Measurements from ENCODE around the gene LOXL4. TPM values are rescaled to one million over a fixed set of nuclear protein-coding genes. Genes with fewer than 3 reads are reported as not detected.
"Not testable (repeated sequence)": the region's sequence is repeated elsewhere in the genome, so short reads cannot be mapped to it uniquely, and the experiment has no call there.

LOXL4 gene
- polyA plus RNA-seq, 1 donor from 2014 or later, result 0.08 TPM

DNA sequence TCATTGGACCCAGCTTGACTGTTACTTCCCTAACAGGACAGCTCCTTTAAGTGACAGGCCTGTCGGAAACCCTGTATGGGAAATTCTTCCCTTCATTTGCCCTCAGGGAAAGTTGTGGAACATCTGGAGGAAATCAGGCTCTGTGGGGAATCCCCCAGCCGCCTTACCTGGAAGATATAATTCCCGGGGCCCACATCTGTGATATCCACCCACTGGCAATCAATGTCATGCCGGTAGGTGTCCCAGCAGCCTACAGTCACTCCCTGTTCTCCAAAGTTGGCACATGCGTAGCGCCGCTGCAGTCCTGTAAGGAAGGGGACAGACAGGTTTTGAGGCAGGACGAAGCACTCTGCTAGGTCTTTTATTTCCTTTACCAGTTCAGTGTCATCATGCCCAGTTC, 16.6 kb downstream of the LOXL4 start:
- no peaks in the 10 kb centered on the region for H3K4me1 Mint-ChIP-seq
- H3K27ac Mint-ChIP-seq, result no peak overlapping the region

GRCh38 chr10:98249134-98249533, 18.9 kb downstream of the LOXL4 start:
- Mint-ChIP-seq H3K36me3 (peaks cover 16% of the 10 kb centered on the region), H3K9me3 (no peaks in the 10 kb centered on the region), H3K27ac (no peak overlapping the region)

More for the DNA sequence above, 16.6 kb downstream of the LOXL4 start:
- H3K36me3 Mint-ChIP-seq, result peaks cover 10% of the 10 kb centered on the region
- H3K27me3 Mint-ChIP-seq, result no peaks in the 10 kb centered on the region
- no peak overlapping the region for H3K4me3 Mint-ChIP-seq
- H3K9me3 Mint-ChIP-seq, result peaks cover 0 to under 1% (median 0%) of the 10 kb centered on the region in 3 donors

GRCh38 chr10:98248018-98248417, 20.0 kb downstream of the LOXL4 start:
- Mint-ChIP-seq H3K9me3 (no peaks in the 10 kb centered on the region), H3K27ac (no peak overlapping the region), H3K4me1 (no peaks in the 10 kb centered on the region), H3K27me3 (no peaks in the 10 kb centered on the region), H3K36me3 (peaks cover 17% of the 10 kb centered on the region), H3K4me3 (no peak overlapping the region)

More at GRCh38 chr10:98249134-98249533, 18.9 kb downstream of the LOXL4 start:
- no peaks in the 10 kb centered on the region for H3K4me1 Mint-ChIP-seq
- H3K4me3 Mint-ChIP-seq, result no peak overlapping the region
- H3K27me3 Mint-ChIP-seq, result no peaks in the 10 kb centered on the region

DNA sequence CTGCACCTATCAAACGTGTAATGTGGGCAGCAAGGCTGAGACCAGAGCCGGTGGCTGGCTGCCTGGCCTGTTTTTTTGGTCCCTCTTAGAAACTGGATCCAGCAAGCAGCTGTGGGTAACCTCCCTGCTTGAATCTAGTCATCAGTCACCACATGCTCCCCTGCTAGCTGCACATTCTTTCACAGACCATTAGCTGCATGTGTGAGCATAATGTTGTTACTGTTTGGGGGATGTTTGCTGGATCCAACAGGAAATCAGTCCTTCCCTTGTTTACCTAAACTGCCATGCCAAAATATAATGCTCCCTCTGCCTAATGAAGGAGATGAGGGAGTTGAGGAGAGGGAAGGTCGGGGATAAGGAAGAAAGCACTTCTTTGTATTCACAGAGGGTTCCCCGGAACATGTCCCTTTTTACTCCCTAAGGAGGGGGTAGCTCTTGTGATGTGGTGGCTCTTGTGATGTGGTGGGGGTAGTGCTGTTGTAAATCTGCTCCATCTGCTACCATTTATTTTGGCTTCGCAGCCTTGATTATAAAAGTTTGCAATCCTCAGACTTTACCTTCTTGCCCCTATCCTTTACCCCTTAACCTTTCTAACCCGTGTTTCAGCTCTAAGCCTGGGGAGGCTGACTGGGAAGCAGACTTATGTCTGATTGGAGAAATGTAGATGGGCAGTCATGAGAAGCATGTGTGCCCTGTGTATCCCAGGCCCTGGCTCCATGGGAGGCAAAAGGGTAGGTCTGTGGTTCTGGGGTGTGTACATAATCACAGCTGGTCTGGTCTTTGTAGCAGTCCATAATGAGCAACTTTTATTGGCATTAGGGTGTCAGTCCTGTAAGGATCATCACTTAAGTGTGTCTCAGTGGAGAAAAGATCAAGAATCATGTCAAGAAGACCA, 20.8 kb downstream of the LOXL4 start:
- peak overlapping the region in 2 of 3 donors; percentile 16 to 59 for H3K27ac Mint-ChIP-seq
- H3K4me3 Mint-ChIP-seq, result no peak overlapping the region
- H3K27me3 Mint-ChIP-seq, result no peaks in the 10 kb centered on the region
- H3K9me3 Mint-ChIP-seq, result no peaks in the 10 kb centered on the region
- H3K36me3 Mint-ChIP-seq, result peaks cover 17% of the 10 kb centered on the region
- H3K4me1 Mint-ChIP-seq, result no peaks in the 10 kb centered on the region

DNA sequence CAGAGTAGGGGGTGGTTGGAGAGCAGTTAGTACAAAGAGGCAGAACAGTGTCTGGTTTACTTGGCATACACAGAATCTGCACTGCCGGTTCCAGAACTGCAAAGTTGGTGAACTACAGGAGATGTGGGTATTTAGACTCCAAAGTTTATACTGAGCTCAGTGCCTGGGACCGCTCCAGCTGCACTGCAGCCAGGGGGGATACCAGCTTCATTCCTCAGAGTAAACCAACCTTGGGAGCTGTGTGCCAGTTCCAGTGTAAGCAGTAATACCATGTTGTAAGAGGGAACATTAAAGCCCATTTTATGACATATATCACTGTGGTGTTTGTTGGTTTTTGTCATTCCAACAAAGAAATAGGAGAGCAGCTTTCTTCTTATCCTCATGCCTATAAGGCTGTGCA, 23.4 kb downstream of the LOXL4 start:
- H3K27ac Mint-ChIP-seq, result no peak overlapping the region
- H3K4me1 Mint-ChIP-seq, result no peaks in the 10 kb centered on the region
- peaks cover 13% of the 10 kb centered on the region for H3K36me3 Mint-ChIP-seq

GRCh38 chr10:98244141-98244540, 23.9 kb downstream of the LOXL4 start:
- peaks cover 12% of the 10 kb centered on the region for H3K36me3 Mint-ChIP-seq
- H3K27ac Mint-ChIP-seq, result no peak overlapping the region

More for the DNA sequence above, 23.4 kb downstream of the LOXL4 start:
- no peaks in the 10 kb centered on the region for H3K27me3 Mint-ChIP-seq
- no peaks in the 10 kb centered on the region for H3K9me3 Mint-ChIP-seq
- H3K4me3 Mint-ChIP-seq, result no peak overlapping the region

DNA sequence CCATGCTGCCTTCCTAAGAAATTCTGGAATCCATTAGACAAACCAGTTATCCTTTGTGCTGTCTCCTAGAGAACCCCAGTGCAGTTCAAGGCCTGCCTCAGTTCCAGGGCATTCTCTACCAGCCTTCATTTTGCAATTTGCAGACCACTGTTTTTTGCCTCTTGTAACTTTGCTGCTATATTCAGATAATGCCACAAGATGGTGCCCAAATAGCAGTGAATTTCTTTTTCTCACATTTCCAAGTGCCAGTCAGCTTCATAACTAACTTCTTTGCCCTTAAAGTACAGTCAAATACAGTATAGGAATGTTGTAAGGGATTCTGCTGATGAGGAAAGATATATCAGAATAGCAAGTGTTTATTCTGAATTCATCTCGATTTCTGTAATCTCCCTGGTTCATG, 25.2 kb downstream of the LOXL4 start:
- H3K27ac Mint-ChIP-seq, result no peak overlapping the region
- H3K4me3 Mint-ChIP-seq, result no peak overlapping the region
- no peaks in the 10 kb centered on the region for H3K9me3 Mint-ChIP-seq
- peaks cover 10% of the 10 kb centered on the region for H3K36me3 Mint-ChIP-seq
- no peaks in the 10 kb centered on the region for H3K4me1 Mint-ChIP-seq
- no peaks in the 10 kb centered on the region for H3K27me3 Mint-ChIP-seq

More at GRCh38 chr10:98244141-98244540, 23.9 kb downstream of the LOXL4 start:
- Mint-ChIP-seq H3K27me3 (no peaks in the 10 kb centered on the region), H3K9me3 (no peaks in the 10 kb centered on the region), H3K4me3 (no peak overlapping the region), H3K4me1 (no peaks in the 10 kb centered on the region)

GRCh38 chr10:98240524-98240923, 27.5 kb downstream of the LOXL4 start:
- peaks cover 7% of the 10 kb centered on the region for H3K36me3 Mint-ChIP-seq
- H3K27me3 Mint-ChIP-seq, result no peaks in the 10 kb centered on the region
- H3K4me1 Mint-ChIP-seq, result no peaks in the 10 kb centered on the region
- no peaks in the 10 kb centered on the region for H3K9me3 Mint-ChIP-seq
- no peak overlapping the region for H3K27ac Mint-ChIP-seq
- H3K4me3 Mint-ChIP-seq, result no peak overlapping the region

DNA sequence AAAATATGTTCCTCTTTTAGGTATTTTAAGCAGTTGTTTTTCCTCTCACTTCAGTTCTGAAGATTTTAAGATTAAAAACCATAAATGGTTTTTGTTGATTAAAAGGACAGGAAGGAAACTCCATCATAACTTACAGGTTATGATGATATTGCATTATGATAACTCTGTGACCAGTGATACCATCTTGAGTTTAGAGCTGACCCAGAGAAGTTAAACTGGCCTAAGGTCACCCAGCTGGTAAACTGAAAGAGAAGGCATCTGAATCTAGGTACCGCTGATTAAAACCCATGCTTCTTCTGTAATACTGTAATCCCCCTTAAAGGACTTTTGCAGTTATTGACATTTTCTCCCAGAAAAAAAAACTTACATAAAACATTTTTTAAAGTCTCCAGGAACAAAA, 29.6 kb downstream of the LOXL4 start:
- H3K4me3 Mint-ChIP-seq, result no peak overlapping the region
- no peaks in the 10 kb centered on the region for H3K4me1 Mint-ChIP-seq
- no peak overlapping the region for H3K27ac Mint-ChIP-seq
- no peaks in the 10 kb centered on the region for H3K27me3 Mint-ChIP-seq
- H3K9me3 Mint-ChIP-seq, result no peaks in the 10 kb centered on the region
- H3K36me3 Mint-ChIP-seq, result no peaks in the 10 kb centered on the region

DNA sequence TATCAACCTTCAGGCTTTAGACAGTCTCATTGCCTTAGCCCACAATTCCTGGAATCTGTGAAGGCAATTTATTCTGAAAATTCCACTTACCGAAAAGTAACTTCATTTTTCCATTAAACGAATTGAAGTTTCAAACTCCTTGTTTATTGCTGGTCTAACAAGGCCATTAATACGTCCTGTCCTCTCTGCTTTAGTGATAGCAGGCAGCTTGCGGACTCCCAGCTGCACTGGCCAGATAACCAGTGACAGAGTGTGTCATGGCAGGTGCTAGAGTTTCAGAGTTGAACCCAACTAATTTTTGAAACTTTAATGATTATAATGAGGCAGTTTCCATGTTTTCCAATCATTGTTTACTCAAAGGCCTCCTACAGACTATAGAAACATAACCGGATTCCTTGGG, 31.1 kb downstream of the LOXL4 start:
- H3K4me3 Mint-ChIP-seq, result no peak overlapping the region
- peaks cover 1% of the 10 kb centered on the region for H3K36me3 Mint-ChIP-seq
- H3K27me3 Mint-ChIP-seq, result no peaks in the 10 kb centered on the region
- H3K9me3 Mint-ChIP-seq, result no peaks in the 10 kb centered on the region
- H3K4me1 Mint-ChIP-seq, result no peaks in the 10 kb centered on the region
- no peak overlapping the region for H3K27ac Mint-ChIP-seq

GRCh38 chr10:98235846-98236245, 32.1 kb downstream of the LOXL4 start:
- no peaks in the 10 kb centered on the region for H3K9me3 Mint-ChIP-seq
- H3K4me3 Mint-ChIP-seq, result no peak overlapping the region
- H3K4me1 Mint-ChIP-seq, result no peaks in the 10 kb centered on the region
- peaks cover 1% of the 10 kb centered on the region for H3K36me3 Mint-ChIP-seq
- H3K27ac Mint-ChIP-seq, result no peak overlapping the region
- no peaks in the 10 kb centered on the region for H3K27me3 Mint-ChIP-seq

DNA sequence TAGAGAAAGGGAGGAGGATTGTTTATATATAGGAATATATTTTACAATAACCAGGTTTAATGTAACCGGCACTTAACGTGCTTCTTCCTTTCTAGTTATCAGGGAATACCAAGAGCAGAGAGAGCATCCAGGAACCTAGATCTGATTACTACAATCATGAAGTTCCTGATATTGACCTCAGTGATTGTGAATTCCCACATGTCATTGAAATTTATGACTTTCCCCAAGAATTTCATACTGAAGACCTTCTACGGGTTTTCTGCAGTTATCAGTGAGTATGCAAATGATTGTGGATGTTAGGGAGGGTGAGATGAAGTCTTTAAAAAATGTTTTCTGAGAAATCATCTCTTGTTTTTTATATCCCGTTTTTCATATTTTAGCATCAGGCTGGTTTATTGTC, 36.6 kb downstream of the LOXL4 start:
- Mint-ChIP-seq H3K27me3 (no peaks in the 10 kb centered on the region), H3K4me3 (no peak overlapping the region), H3K36me3 (peaks cover 12% of the 10 kb centered on the region), H3K4me1 (peaks cover 4 to 6% (median 5%) of the 10 kb centered on the region in 3 donors), H3K27ac (no peak overlapping the region), H3K9me3 (no peaks in the 10 kb centered on the region)

- H3K4me3 Mint-ChIP-seq, H3K27me3 Mint-ChIP-seq, H3K9me3 Mint-ChIP-seq, H3K27ac Mint-ChIP-seq: not testable (repeated sequence)
- peaks cover 4 to 15% (median 7%) of the 10 kb centered on the region in 3 donors for H3K4me1 Mint-ChIP-seq
- peaks cover 16% of the 10 kb centered on the region for H3K36me3 Mint-ChIP-seq
Measured at GRCh38 chr10:98228266-98228665, 39.7 kb downstream of the LOXL4 start.

- H3K36me3 Mint-ChIP-seq, result peaks cover 16% of the 10 kb centered on the region
- H3K27me3 Mint-ChIP-seq, H3K4me3 Mint-ChIP-seq, H3K27ac Mint-ChIP-seq, H3K9me3 Mint-ChIP-seq: not testable (repeated sequence)
- peaks cover 4 to 16% (median 7%) of the 10 kb centered on the region in 3 donors for H3K4me1 Mint-ChIP-seq
Measured at GRCh38 chr10:98227713-98228112, 40.3 kb downstream of the LOXL4 start.

DNA sequence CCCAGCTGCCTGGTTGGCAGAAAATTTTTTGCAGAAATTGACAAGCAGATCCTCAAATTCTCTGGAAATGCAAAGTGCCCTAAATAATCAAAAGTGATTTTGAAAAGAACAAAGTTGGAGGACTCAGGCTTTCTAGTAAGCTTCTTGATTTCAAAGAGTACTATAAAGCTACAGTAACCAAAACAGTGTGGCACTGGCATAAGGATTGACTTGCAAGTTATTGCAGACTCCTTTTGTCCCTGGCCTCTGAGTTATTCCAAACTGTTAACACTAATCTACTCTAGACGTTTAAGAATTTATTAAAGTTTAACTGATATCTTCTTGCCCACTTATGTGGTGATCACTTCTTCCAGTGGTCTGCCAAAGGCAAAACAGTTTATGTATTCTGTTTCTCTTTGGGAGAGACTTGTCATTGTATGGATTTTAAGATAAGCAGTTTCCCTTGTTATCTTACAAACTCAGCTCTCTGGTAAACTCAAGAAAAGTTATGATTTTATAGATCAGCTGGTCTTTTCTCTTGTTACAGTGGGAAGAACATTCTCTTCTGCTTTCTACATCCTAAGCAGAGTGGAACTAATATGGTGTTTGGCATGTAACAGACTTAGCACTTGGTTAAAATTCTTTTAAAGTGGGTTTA, 41.4 kb downstream of the LOXL4 start:
- Mint-ChIP-seq H3K9me3 (peaks cover 0 to 6% (median 0%) of the 10 kb centered on the region in 3 donors), H3K4me3 (no peak overlapping the region), H3K27ac (no peak overlapping the region), H3K36me3 (peaks cover 14% of the 10 kb centered on the region), H3K27me3 (no peaks in the 10 kb centered on the region), H3K4me1 (peaks cover 4 to 16% (median 7%) of the 10 kb centered on the region in 3 donors)

Data from IgD-negative memory B cell (primary cell).